Effector CD4-positive, alpha-beta T cell (primary cell): ENCODE measurements around the gene SLC49A4.

ENCODE experiments used
- DNase-seq: peaks from one replicate; pipeline ENCODE4 v3.0.0-alpha.2; 2020

SLC49A4 gene

GRCh38 chr3:122787872-122788271 lies 7.0 kb upstream of the SLC49A4 start:
- no peak for DNase-seq

- no peak for DNase-seq
Observed at GRCh38 chr3:122789585-122790273, 5.1 kb upstream of the SLC49A4 start.

- DNase-seq: peak; percentile 87
Observed at GRCh38 chr3:122793568-122794416, 1.1 kb upstream of the SLC49A4 start, which contains the start of gene HSPBAP1. TSS of gene HSPBAP1 (minus strand) at chr3:122793831. CDS start at chr3:122793680, 151 bp downstream.

- no peak for DNase-seq
Observed at GRCh38 chr3:122794483-122794778, 438 bp upstream of the SLC49A4 start.

GRCh38 chr3:122795674-122796195 lies 866 bp downstream of the SLC49A4 start:
- DNase-seq: no peak

- no peak for DNase-seq
Observed at GRCh38 chr3:122797291-122797690, 2.4 kb downstream of the SLC49A4 start.

GRCh38 chr3:122799322-122799721 lies 4.5 kb downstream of the SLC49A4 start:
- DNase-seq: no peak

GRCh38 chr3:122800031-122800430 lies 5.2 kb downstream of the SLC49A4 start:
- no peak for DNase-seq

GRCh38 chr3:122800706-122801237 lies 5.9 kb downstream of the SLC49A4 start:
- no peak for DNase-seq

GRCh38 chr3:122802323-122802722 lies 7.5 kb downstream of the SLC49A4 start:
- no peak for DNase-seq

GRCh38 chr3:122803977-122804376 lies 9.1 kb downstream of the SLC49A4 start:
- DNase-seq: no peak

GRCh38 chr3:122810734-122811133 lies 15.9 kb downstream of the SLC49A4 start:
- no peak for DNase-seq

- no peak for DNase-seq
Observed at GRCh38 chr3:122816587-122816986, 21.7 kb downstream of the SLC49A4 start.

GRCh38 chr3:122824465-122825381 lies 29.9 kb downstream of the SLC49A4 start:
- no peak for DNase-seq

- no peak for DNase-seq
Observed at GRCh38 chr3:122825460-122825859, 30.6 kb downstream of the SLC49A4 start.

GRCh38 chr3:122826278-122826677 lies 31.4 kb downstream of the SLC49A4 start:
- no peak for DNase-seq

GRCh38 chr3:122828281-122828680 lies 33.4 kb downstream of the SLC49A4 start:
- no peak for DNase-seq

GRCh38 chr3:122835590-122835989 lies 40.7 kb downstream of the SLC49A4 start:
- no peak for DNase-seq

GRCh38 chr3:122843604-122844003 lies 48.7 kb downstream of the SLC49A4 start:
- DNase-seq: no peak

GRCh38 chr3:122857019-122857418 lies 62.1 kb downstream of the SLC49A4 start:
- DNase-seq: no peak

- no peak for DNase-seq
Observed at GRCh38 chr3:122858373-122858772, 63.5 kb downstream of the SLC49A4 start.

- DNase-seq: no peak
Observed at GRCh38 chr3:122859021-122859805, 64.3 kb downstream of the SLC49A4 start.
